ENCODE results near the gene RBBP8NL. TPM values are rescaled to one million over a fixed set of nuclear protein-coding genes. Genes with fewer than 3 reads are reported as not detected.
"Not testable (repeated sequence)": the region's sequence is repeated elsewhere in the genome, so short reads cannot be mapped to it uniquely, and the experiment has no call there.

Gene RBBP8NL
- total and polyA plus RNA-seq, 3 experiments from 2014 or later, result not detected

DNA sequence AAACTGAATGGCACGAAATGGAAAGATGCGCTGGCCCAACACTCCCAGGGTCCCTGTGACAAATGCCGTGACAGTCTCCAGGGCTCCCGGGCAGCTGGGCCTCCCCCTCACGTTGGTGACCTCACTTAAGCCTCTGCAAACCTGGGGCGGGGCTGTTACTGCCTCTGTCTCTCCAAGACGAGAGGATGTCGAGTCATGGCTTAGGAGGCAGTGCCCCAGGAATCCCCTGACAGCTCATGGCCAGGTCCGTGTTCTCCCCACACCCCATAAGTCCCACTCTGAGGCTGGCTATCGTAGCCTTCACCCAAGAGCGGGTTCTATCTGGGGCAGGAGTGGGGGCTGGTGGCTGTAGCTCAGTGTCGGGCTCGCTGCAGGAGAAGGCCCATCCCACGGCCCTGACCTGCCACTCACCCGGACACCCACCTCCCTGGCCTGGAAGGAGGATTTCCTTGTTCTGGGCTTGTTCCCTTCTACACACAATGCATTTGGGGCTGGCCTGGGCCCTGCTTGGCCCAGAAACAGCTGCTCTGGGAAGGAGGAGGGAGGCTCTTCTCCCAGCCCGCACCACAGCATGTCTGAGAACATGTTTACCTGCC is 46.0 kb downstream of the RBBP8NL start:
- Histone ChIP-seq H3K4me1 (ENCODE audit: insufficient read depth, low read length) (peaks cover 17% of the 10 kb centered on the region), H3K4me3 (ENCODE audit: low read length) (no peak overlapping the region), H3K27ac (ENCODE audit: low read depth, low read length) (no peak overlapping the region), H3K9me3 (ENCODE audit: low read length) (no peaks in the 10 kb centered on the region), H3K27me3 (ENCODE audit: insufficient read depth, low read length, poor library complexity, severe bottlenecking) (no peaks in the 10 kb centered on the region), H3K36me3 (ENCODE audit: insufficient read depth, low read length) (peaks cover 5% of the 10 kb centered on the region)
- POLR2A ChIA-PET, result no interaction called here
- Mint-ChIP-seq H3K27ac (peak overlapping the region in 1 of 8 donors; percentile 78), H3K4me1 (peaks cover 27 to 30% (median 29%) of the 10 kb centered on the region in 3 donors), H3K9me3 (no peaks in the 10 kb centered on the region), H3K4me3 (no peak overlapping the region), H3K36me3 (peaks cover 4 to 11% (median 5%) of the 10 kb centered on the region in 3 donors), H3K27me3 (no peaks in the 10 kb centered on the region)
- DNase-seq, result no peak
- CTCF ChIA-PET, result interaction anchor here (0.6 to 3.4 kb wide), 2 partner anchors 81 to 289 kb away, joined by 4 to 14 read pairs; no protein-coding TSS in a partner anchor

DNA sequence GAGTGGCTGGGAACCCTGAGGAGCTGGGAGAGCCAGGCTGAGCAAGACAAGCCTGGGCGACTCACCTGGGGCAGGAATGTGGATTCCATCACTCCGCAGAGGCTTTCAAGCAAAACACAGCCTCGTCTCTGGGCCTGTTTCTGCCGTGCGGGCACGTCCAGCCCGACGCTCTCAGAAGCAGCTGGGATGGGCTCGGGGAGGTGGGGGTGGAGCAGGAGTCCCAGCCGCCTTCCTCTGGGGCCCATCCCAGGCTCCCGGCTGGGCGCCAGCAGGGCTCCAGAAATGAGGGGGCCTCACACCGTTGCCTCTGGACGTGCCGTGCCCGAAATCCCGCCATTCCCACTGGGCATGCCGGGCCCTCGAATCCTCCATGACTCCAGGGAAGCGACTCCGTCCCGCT is 49.1 kb downstream of the RBBP8NL start:
- Mint-ChIP-seq H3K27me3 (peaks cover under 1% of the 10 kb centered on the region in 2 donors), H3K27ac (no peak overlapping the region), H3K4me3 (no peak overlapping the region), H3K9me3 (no peaks in the 10 kb centered on the region), H3K4me1 (peaks cover 10 to 12% (median 10%) of the 10 kb centered on the region in 3 donors), H3K36me3 (peaks cover 4 to 8% (median 5%) of the 10 kb centered on the region in 3 donors)
- POLR2A ChIA-PET, result no interaction called here
- CTCF ChIA-PET, result no interaction called here
- no peak for DNase-seq
- H3K4me1 ChIP-seq (ENCODE audit: insufficient read depth, low read length), result peaks cover 6% of the 10 kb centered on the region
- H3K36me3 ChIP-seq (ENCODE audit: insufficient read depth, low read length), result peaks cover 5% of the 10 kb centered on the region
- H3K9me3 ChIP-seq (ENCODE audit: low read length), result no peaks in the 10 kb centered on the region
- H3K27me3 ChIP-seq (ENCODE audit: insufficient read depth, low read length, poor library complexity, severe bottlenecking), result no peaks in the 10 kb centered on the region
- H3K27ac ChIP-seq (ENCODE audit: low read depth, low read length), result no peak overlapping the region
- H3K4me3 ChIP-seq (ENCODE audit: low read length), result no peak overlapping the region

DNA sequence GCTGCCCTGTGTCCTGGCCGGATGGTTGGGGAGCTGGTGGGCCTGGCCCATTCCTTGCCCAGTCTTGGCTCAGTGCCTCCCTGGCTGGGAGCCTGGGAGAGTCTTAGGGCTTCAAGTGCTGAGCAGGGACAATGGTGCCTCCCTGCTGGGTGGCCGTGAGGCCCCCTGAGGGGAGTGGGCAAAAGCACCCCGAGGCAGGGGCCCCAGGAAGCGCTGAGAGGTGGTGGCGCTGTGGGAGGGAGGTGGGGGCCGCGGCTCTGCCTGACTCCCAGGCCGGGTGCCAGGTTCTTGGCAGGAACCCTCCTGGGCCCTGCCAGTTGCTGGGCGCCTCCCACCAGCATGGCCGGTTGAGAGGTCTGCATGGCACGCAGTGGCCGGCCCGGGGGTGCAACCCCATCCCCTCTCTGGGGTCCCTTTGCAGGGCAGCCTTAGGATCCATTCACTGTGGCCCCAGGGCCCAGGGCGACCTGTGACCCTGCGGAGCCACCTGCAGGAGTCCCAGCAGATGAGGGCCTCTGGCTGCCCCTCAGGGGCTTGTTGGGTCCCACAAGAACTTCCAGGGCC is 49.6 kb downstream of the RBBP8NL start:
- Mint-ChIP-seq H3K4me3 (no peak overlapping the region), H3K27me3 (peaks cover 3 to 6% of the 10 kb centered on the region in 2 donors), H3K36me3 (peaks cover 4 to 6% (median 5%) of the 10 kb centered on the region in 3 donors), H3K4me1 (peaks cover 7 to 9% (median 8%) of the 10 kb centered on the region in 3 donors), H3K27ac (no peak overlapping the region), H3K9me3 (no peaks in the 10 kb centered on the region)
- DNase-seq, result no peak
- H3K4me3 ChIP-seq (ENCODE audit: low read length), result no peak overlapping the region
- H3K36me3 ChIP-seq (ENCODE audit: insufficient read depth, low read length), result peaks cover 5% of the 10 kb centered on the region
- H3K27me3 ChIP-seq (ENCODE audit: insufficient read depth, low read length, poor library complexity, severe bottlenecking), result no peaks in the 10 kb centered on the region
- H3K27ac ChIP-seq (ENCODE audit: low read depth, low read length), result no peak overlapping the region
- POLR2A ChIA-PET, result no interaction called here
- peaks cover 3% of the 10 kb centered on the region for H3K4me1 ChIP-seq (ENCODE audit: insufficient read depth, low read length)
- H3K9me3 ChIP-seq (ENCODE audit: low read length), result no peaks in the 10 kb centered on the region
- CTCF ChIA-PET, result no interaction called here

DNA sequence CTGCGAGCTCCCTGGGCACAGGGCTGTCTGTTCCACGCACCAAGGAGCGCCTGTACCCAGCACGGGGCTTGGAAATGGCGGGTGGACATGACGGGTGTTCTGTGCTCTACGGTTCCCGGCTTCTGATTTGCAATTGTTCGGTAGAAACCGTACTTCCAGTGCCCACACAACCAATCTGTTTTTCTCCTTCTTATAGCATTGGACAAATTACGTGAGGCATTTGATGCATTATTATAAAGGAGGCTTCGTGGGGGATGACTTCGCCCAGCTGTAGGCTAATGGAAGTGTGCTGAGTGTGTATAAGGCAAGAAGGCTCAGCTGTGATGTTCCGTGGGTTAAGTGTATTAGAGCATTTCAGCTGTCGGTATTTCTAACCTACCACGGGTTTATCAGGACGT is 50.3 kb downstream of the RBBP8NL start:
- no peak overlapping the region for H3K4me3 ChIP-seq (ENCODE audit: low read length)
- Mint-ChIP-seq H3K27ac (peak overlapping the region in 2 of 8 donors; percentile 57 to 65), H3K27me3 (peaks cover 3 to 6% of the 10 kb centered on the region in 2 donors), H3K9me3 (no peaks in the 10 kb centered on the region), H3K36me3 (peaks cover 3 to 4% (median 4%) of the 10 kb centered on the region in 3 donors), H3K4me3 (no peak overlapping the region), H3K4me1 (peaks cover 2 to 4% (median 4%) of the 10 kb centered on the region in 3 donors)
- ChIA-PET CTCF (no interaction called here), POLR2A (no interaction called here)
- H3K36me3 ChIP-seq (ENCODE audit: insufficient read depth, low read length), result peaks cover 4% of the 10 kb centered on the region
- H3K27ac ChIP-seq (ENCODE audit: low read depth, low read length), result no peak overlapping the region
- no peaks in the 10 kb centered on the region for H3K27me3 ChIP-seq (ENCODE audit: insufficient read depth, low read length, poor library complexity, severe bottlenecking)
- DNase-seq, result no peak
- no peaks in the 10 kb centered on the region for H3K9me3 ChIP-seq (ENCODE audit: low read length)
- no peaks in the 10 kb centered on the region for H3K4me1 ChIP-seq (ENCODE audit: insufficient read depth, low read length)

DNA sequence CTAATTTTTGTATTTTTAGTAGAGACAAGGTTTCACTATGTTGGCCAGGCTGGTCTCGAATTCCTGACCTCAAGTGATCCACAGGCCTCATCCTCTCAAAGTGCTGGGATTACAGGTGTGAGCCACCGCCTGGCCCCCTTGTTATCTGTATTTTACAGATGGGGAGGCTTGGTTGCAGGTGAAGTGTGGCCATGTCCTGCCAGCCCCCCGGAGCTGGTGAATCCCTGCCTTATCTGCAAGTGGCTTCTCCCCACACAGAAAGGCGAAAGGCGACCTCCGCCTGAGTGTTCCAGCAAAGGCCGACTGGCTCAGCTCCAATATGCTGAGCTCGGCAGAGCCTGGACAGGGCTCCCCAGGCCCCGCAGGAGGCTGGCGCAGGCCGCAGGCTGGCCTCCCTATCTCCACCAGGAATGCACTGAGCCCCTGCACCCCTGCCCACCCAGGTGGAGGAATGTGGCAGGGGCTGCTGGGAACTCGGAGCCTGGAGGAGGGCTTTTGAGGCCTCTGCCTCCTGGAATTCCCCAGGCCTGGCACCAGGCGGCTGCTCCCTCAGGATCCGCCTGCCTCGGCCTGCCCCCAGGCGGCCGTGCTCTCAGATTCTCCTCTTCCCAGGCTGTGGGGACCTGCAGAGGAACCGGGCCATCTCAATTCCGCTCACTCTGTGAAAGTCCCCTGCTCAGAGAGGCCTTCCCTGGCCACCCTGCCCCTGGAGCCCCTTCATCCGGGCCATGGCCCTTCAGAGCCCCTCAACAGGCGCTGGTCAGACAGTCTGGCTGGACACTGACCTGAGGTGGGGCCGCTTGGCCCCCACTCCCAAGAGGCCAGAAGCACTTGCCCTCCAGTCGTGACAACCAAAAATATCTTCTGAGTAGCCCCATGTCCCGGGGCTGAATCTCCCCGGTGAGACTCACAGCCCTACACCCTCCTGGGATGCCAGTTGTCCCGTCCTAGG is 51.0 kb downstream of the RBBP8NL start:
- no peaks in the 10 kb centered on the region for H3K36me3 ChIP-seq (ENCODE audit: insufficient read depth, low read length)
- H3K27ac ChIP-seq (ENCODE audit: low read depth, low read length), result no peak overlapping the region
- Mint-ChIP-seq H3K4me1 (no peaks in the 10 kb centered on the region), H3K27ac (peak overlapping the region in 1 of 8 donors; percentile 65), H3K4me3 (no peak overlapping the region), H3K27me3 (peaks cover 3 to 6% of the 10 kb centered on the region in 2 donors), H3K9me3 (no peaks in the 10 kb centered on the region), H3K36me3 (no peaks in the 10 kb centered on the region)
- ChIA-PET POLR2A (no interaction called here), CTCF (no interaction called here)
- no peaks in the 10 kb centered on the region for H3K9me3 ChIP-seq (ENCODE audit: low read length)
- no peak for DNase-seq
- no peaks in the 10 kb centered on the region for H3K27me3 ChIP-seq (ENCODE audit: insufficient read depth, low read length, poor library complexity, severe bottlenecking)
- no peaks in the 10 kb centered on the region for H3K4me1 ChIP-seq (ENCODE audit: insufficient read depth, low read length)
- H3K4me3 ChIP-seq (ENCODE audit: low read length), result no peak overlapping the region

DNA sequence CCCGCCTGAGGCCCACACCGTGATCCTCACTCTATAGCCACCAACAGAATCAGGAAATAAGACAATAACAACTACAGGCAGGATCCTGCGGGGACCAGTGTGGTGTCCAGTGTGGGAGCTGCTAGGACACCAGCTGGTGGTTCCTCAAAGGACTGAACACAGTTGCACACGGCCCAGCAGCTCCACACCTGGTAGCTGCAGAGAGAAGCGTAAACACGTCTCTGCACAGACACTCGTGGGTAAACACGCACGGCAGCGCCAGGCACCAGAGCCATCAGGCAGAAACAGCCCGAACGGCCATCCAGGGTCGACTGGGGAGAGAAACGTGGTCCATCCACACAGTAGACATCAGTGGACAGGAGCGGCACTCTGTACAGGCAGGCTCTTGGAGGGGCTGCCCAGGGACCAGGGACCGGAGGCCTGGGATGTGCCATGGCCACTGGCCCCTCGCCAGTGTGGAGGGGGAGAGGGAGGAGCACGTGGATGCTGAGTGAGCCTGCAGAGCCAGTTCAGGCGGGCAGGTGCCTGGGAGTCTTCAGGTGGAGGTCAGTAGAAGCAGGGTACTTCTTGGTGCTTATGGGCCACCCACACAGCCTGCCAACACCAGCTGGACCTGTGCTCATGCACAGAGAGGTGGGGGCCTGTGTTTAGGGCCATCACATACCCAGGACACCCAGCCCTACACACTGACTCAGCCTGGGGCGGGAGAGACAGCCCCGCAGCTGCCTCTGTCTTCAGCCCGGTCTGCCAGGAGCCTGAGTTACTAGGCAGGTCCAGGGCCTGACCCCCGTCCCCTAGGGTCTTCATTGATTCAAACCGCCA is 52.8 kb downstream of the RBBP8NL start:
- H3K36me3 Mint-ChIP-seq, result no peaks in the 10 kb centered on the region
- H3K9me3 ChIP-seq (ENCODE audit: low read length), result no peaks in the 10 kb centered on the region
- H3K27ac Mint-ChIP-seq, result peak overlapping the region in 1 of 8 donors; percentile 49
- no peaks in the 10 kb centered on the region for H3K4me1 ChIP-seq (ENCODE audit: insufficient read depth, low read length)
- no peak overlapping the region for H3K4me3 ChIP-seq (ENCODE audit: low read length)
- no peaks in the 10 kb centered on the region for H3K4me1 Mint-ChIP-seq
- peaks cover 4 to 7% of the 10 kb centered on the region in 2 donors for H3K27me3 Mint-ChIP-seq
- no peak overlapping the region for H3K27ac ChIP-seq (ENCODE audit: low read depth, low read length)
- CTCF ChIA-PET, result no interaction called here
- no peak for DNase-seq
- H3K4me3 Mint-ChIP-seq, result no peak overlapping the region
- H3K9me3 Mint-ChIP-seq, result no peaks in the 10 kb centered on the region
- peaks cover under 1% of the 10 kb centered on the region for H3K27me3 ChIP-seq (ENCODE audit: insufficient read depth, low read length, poor library complexity, severe bottlenecking)
- no peaks in the 10 kb centered on the region for H3K36me3 ChIP-seq (ENCODE audit: insufficient read depth, low read length)
- POLR2A ChIA-PET, result no interaction called here

DNA sequence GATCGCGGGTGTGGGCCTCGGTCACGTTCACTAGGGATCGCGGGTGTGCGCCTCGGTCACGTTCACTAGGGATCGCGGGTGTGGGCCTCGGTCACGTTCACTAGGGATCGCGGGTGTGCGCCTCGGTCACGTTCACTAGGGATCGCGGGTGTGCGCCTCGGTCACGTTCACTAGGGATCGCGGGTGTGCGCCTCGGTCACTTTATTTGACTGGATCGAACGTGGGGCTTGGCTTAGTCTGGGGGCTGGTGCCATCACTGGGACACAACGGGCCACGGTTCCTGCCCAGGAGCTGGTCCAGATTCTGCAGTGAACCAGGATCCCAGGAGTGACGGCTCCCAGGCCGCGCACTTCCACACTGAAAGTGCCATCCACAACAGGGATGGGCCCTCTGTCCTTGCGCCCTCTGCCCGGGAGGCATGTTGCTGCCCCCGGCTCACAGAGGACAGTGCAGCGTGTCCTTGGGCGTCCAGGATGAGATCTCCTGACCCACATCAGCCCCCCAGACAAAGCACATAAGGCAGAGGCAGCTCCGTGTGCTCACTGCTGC is 53.6 kb downstream of the RBBP8NL start:
- CTCF ChIA-PET; DNase-seq; H3K4me1 Mint-ChIP-seq; H3K36me3 Mint-ChIP-seq; H3K9me3 ChIP-seq (ENCODE audit: low read length); H3K27ac ChIP-seq (ENCODE audit: low read depth, low read length); H3K4me3 ChIP-seq (ENCODE audit: low read length); POLR2A ChIA-PET; H3K27ac Mint-ChIP-seq; H3K27me3 ChIP-seq (ENCODE audit: insufficient read depth, low read length, poor library complexity, severe bottlenecking); H3K9me3 Mint-ChIP-seq; H3K4me1 ChIP-seq (ENCODE audit: insufficient read depth, low read length); H3K36me3 ChIP-seq (ENCODE audit: insufficient read depth, low read length); H3K4me3 Mint-ChIP-seq: not testable (repeated sequence)
- H3K27me3 Mint-ChIP-seq, result peaks cover 8 to 12% of the 10 kb centered on the region in 2 donors
